ENCODE results near the gene CPNE1. TPM values are rescaled to one million over a fixed set of nuclear protein-coding genes. Genes with fewer than 3 reads are reported as not detected.

The CPNE1 gene
- total and polyA plus RNA-seq, 2 experiments from 2014 or later, result 166 to 172 TPM

DNA sequence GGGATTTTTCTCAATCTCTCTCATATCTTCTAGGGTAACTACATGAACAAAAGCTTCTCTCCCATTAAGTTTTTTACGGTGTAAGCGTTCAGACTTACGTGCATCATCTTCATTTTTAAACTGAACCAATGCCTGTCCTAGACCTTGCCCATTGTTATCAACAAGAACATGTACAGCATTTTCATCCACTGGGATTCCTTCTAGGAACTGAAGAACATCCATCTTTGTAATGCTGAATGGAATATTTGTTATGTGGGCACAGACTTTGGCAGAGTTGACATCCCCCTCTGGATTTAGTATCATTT, 11.3 kb downstream of the CPNE1 start:
- Histone ChIP-seq H3K36me3 (ENCODE audit: low read depth) (peaks cover 36% of the 10 kb centered on the region), H2AFZ (no peak overlapping the region), H3K9me2 (ENCODE audit: insufficient read depth) (no peaks in the 10 kb centered on the region), H3K9ac (no peak overlapping the region), H3K9me3 (ENCODE audit: low read depth) (no peaks in the 10 kb centered on the region), H3K27ac (no peak overlapping the region), H3K27me3 (replicated peaks; ENCODE audit: insufficient read depth) (no peaks in the 10 kb centered on the region), H3K79me2 (ENCODE audit: insufficient read depth) (peaks cover 100% of the 10 kb centered on the region), H3K4me2 (ENCODE audit: unreplicated experiment) (no peak overlapping the region), H3K4me1 (ENCODE audit: insufficient read depth) (peaks cover 29% of the 10 kb centered on the region), H3K4me3 (no peak overlapping the region), H4K20me1 (ENCODE audit: insufficient read depth) (peaks cover 41% of the 10 kb centered on the region), H3F3A (ENCODE audit: insufficient read depth) (0 out of 2 replicates have a peak, but pooled peaks cover 9% of the 10 kb centered on the region)
- in situ Hi-C loops (cut with MboI), result no loop called here
- DNase-seq, result no peak
- 95 to 97% methylated on average over 3 of the region's 3 CpGs for WGBS, 2 experiments (ENCODE audit: low coverage in 1 of 2, low lambda C conversion rate in 2 of 2, missing lambda C conversion rate in 2 of 2)
- TF ChIP-seq EZH2phosphoT487 (IDR thresholded peaks at IDR 0.05; ENCODE audit: insufficient read depth, low read depth) (no peak), EZH2 (IDR thresholded peaks at IDR 0.05; ENCODE audit: insufficient read depth, poor library complexity, severe bottlenecking) (no peak)

DNA sequence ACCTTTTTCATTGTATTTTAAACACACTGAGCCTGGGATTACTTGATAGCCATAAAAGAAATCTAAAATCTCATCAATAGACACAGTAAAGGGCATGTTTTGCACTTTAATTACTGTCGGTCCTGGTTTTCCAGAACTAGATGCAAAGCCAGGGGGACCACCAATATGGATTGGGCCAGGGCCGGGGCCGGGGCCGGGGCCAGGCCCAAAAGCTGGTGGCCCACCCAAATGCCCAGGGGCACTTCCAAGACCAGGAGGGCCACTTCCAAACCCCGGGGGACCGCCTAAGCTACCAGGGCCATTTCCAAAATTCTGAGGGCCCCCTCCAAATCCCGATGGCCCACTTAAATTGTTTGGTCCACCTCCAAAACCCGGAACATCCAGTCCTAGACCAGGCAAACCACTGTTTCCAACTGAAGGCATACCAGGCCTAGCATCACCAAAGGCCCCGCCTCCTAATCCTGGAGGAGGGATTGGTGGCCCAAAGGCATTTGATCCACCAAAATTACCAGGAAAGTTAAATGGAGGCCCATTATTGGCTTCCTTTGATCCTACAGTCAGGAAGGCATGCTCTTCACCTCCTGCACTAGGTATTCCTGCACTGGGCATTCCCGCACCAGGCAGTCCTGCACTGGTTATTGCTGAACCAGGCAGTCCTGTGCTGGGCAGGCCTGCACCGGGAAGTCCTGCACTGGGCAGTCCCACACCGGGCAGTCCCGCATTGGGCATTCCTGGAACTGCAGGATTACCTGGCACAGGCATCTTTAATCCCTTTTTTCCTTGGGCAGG, 11.9 kb downstream of the CPNE1 start:
- in situ Hi-C loops (cut with MboI), result no loop called here
- 97 to 100% methylated on average over 10 to 13 of the region's 13 CpGs for WGBS, 2 experiments (ENCODE audit: low coverage in 1 of 2, low lambda C conversion rate in 2 of 2, missing lambda C conversion rate in 2 of 2)
- H2AFZ ChIP-seq, result no peak overlapping the region
- H3K9me3 ChIP-seq (ENCODE audit: low read depth), result no peaks in the 10 kb centered on the region
- H3K79me2 ChIP-seq (ENCODE audit: insufficient read depth), result peaks cover 100% of the 10 kb centered on the region
- no peak overlapping the region for H3K27ac ChIP-seq
- H4K20me1 ChIP-seq (ENCODE audit: insufficient read depth), result peaks cover 37% of the 10 kb centered on the region
- no peak overlapping the region for H3K4me2 ChIP-seq (ENCODE audit: unreplicated experiment)
- H3K9ac ChIP-seq, result no peak overlapping the region
- no peak for DNase-seq
- H3F3A ChIP-seq (ENCODE audit: insufficient read depth), result 0 out of 2 replicates have a peak, but pooled peaks cover 10% of the 10 kb centered on the region
- peaks cover 29% of the 10 kb centered on the region for H3K4me1 ChIP-seq (ENCODE audit: insufficient read depth)
- peaks cover 36% of the 10 kb centered on the region for H3K36me3 ChIP-seq (ENCODE audit: low read depth)
- no peaks in the 10 kb centered on the region for H3K9me2 ChIP-seq (ENCODE audit: insufficient read depth)
- H3K4me3 ChIP-seq, result no peak overlapping the region
- H3K27me3 ChIP-seq (replicated peaks; ENCODE audit: insufficient read depth), result no peaks in the 10 kb centered on the region
- TF ChIP-seq EZH2 (IDR thresholded peaks at IDR 0.05; ENCODE audit: insufficient read depth, poor library complexity, severe bottlenecking) (no peak), EZH2phosphoT487 (IDR thresholded peaks at IDR 0.05; ENCODE audit: insufficient read depth, low read depth) (no peak)

GRCh38 chr20:35651958-35652357, 12.7 kb downstream of the CPNE1 start:
- Histone ChIP-seq H3K27ac (no peak overlapping the region), H3K36me3 (ENCODE audit: low read depth) (peaks cover 35% of the 10 kb centered on the region), H3K27me3 (replicated peaks; ENCODE audit: insufficient read depth) (no peaks in the 10 kb centered on the region), H4K20me1 (ENCODE audit: insufficient read depth) (peaks cover 33% of the 10 kb centered on the region), H3K4me1 (ENCODE audit: insufficient read depth) (peaks cover 25% of the 10 kb centered on the region), H3K4me3 (no peak overlapping the region), H3F3A (ENCODE audit: insufficient read depth) (0 out of 2 replicates have a peak, but pooled peaks cover 10% of the 10 kb centered on the region), H3K4me2 (ENCODE audit: unreplicated experiment) (no peak overlapping the region), H3K9ac (no peak overlapping the region), H3K79me2 (ENCODE audit: insufficient read depth) (peaks cover 100% of the 10 kb centered on the region), H2AFZ (no peak overlapping the region), H3K9me3 (ENCODE audit: low read depth) (no peaks in the 10 kb centered on the region), H3K9me2 (ENCODE audit: insufficient read depth) (no peaks in the 10 kb centered on the region)
- TF ChIP-seq EZH2 (IDR thresholded peaks at IDR 0.05; ENCODE audit: insufficient read depth, poor library complexity, severe bottlenecking) (no peak), EZH2phosphoT487 (IDR thresholded peaks at IDR 0.05; ENCODE audit: insufficient read depth, low read depth) (no peak)
- in situ Hi-C loops (cut with MboI), result no loop called here
- no peak for DNase-seq

- Histone ChIP-seq H4K20me1 (ENCODE audit: insufficient read depth) (peaks cover 24% of the 10 kb centered on the region), H3K9me2 (ENCODE audit: insufficient read depth) (no peaks in the 10 kb centered on the region), H3K4me2 (ENCODE audit: unreplicated experiment) (no peak overlapping the region), H3K9me3 (ENCODE audit: low read depth) (no peaks in the 10 kb centered on the region), H3K9ac (no peak overlapping the region), H3K27ac (no peak overlapping the region), H2AFZ (no peak overlapping the region), H3K79me2 (ENCODE audit: insufficient read depth) (peaks cover 100% of the 10 kb centered on the region), H3K4me3 (no peak overlapping the region), H3K27me3 (replicated peaks; ENCODE audit: insufficient read depth) (no peaks in the 10 kb centered on the region), H3K4me1 (ENCODE audit: insufficient read depth) (peaks cover 22% of the 10 kb centered on the region), H3F3A (ENCODE audit: insufficient read depth) (0 out of 2 replicates have a peak, but pooled peaks cover 10% of the 10 kb centered on the region), H3K36me3 (ENCODE audit: low read depth) (peaks cover 25% of the 10 kb centered on the region)
- no peak for DNase-seq
- in situ Hi-C loops (cut with MboI), result no loop called here
- WGBS, 2 experiments (ENCODE audit: low coverage in 1 of 2, low lambda C conversion rate in 2 of 2, missing lambda C conversion rate in 2 of 2), result 73 to 75% methylated on average over 3 of the region's 3 CpGs
- TF ChIP-seq EZH2 (IDR thresholded peaks at IDR 0.05; ENCODE audit: insufficient read depth, poor library complexity, severe bottlenecking), result no peak
- TF ChIP-seq EZH2phosphoT487 (IDR thresholded peaks at IDR 0.05; ENCODE audit: insufficient read depth, low read depth), result no peak
Observed at GRCh38 chr20:35650632-35651031, 14.1 kb downstream of the CPNE1 start.
